ENCODE data around the gene MTFR2.

MTFR2 gene

GRCh38 chr6:136288566-136289326 is 38.6 kb upstream of the MTFR2 start:
- peak; percentile 68 for DNase-seq (ENCODE audit: low read depth)
- no peak; the same call in 1 of the 2 replicates for TF ChIP-seq MYC (IDR thresholded peaks at IDR 0.05; ENCODE audit: low read depth, low read length)
- TF ChIP-seq CTCF (IDR thresholded peaks at IDR 0.05; ENCODE audit: low read depth, low read length), result no peak
- no peak for TF ChIP-seq MAX (IDR thresholded peaks at IDR 0.05; ENCODE audit: low read depth, low read length)
- no peak for TF ChIP-seq POLR2A (IDR thresholded peaks at IDR 0.05; ENCODE audit: extremely low read depth, insufficient read length)
- peak overlapping the region; percentile 97 for H3K4me3 ChIP-seq (ENCODE audit: low read depth, low read length)

GRCh38 chr6:136284909-136285308 is 34.8 kb upstream of the MTFR2 start:
- H3K4me3 ChIP-seq (ENCODE audit: low read depth, low read length), result peak overlapping the region; percentile 53
- TF ChIP-seq MYC (IDR thresholded peaks at IDR 0.05; ENCODE audit: low read depth, low read length), result no peak
- TF ChIP-seq MAX (IDR thresholded peaks at IDR 0.05; ENCODE audit: low read depth, low read length), result no peak
- TF ChIP-seq POLR2A (IDR thresholded peaks at IDR 0.05; ENCODE audit: extremely low read depth, insufficient read length), result no peak
- TF ChIP-seq CTCF (IDR thresholded peaks at IDR 0.05; ENCODE audit: low read depth, low read length), result no peak
- peak; percentile 44 for DNase-seq (ENCODE audit: low read depth)

- DNase-seq (ENCODE audit: low read depth), result no peak
- TF ChIP-seq CTCF (IDR thresholded peaks at IDR 0.05; ENCODE audit: low read depth, low read length) (no peak), MYC (IDR thresholded peaks at IDR 0.05; ENCODE audit: low read depth, low read length) (no peak), POLR2A (IDR thresholded peaks at IDR 0.05; ENCODE audit: extremely low read depth, insufficient read length) (no peak), MAX (IDR thresholded peaks at IDR 0.05; ENCODE audit: low read depth, low read length) (no peak)
- H3K4me3 ChIP-seq (ENCODE audit: low read depth, low read length), result peak overlapping the region; percentile 2
Measured at GRCh38 chr6:136282906-136283305, 32.8 kb upstream of the MTFR2 start.

GRCh38 chr6:136280032-136280609 is 30.0 kb upstream of the MTFR2 start:
- no peak overlapping the region for H3K4me3 ChIP-seq (ENCODE audit: low read depth, low read length)
- no peak for TF ChIP-seq MYC (IDR thresholded peaks at IDR 0.05; ENCODE audit: low read depth, low read length)
- no peak for DNase-seq (ENCODE audit: low read depth)

GRCh38 chr6:136274062-136274461 is 24.0 kb upstream of the MTFR2 start:
- H3K4me3 ChIP-seq (ENCODE audit: low read depth, low read length), result no peak overlapping the region
- TF ChIP-seq CTCF (IDR thresholded peaks at IDR 0.05; ENCODE audit: low read depth, low read length), result no peak
- TF ChIP-seq MYC (IDR thresholded peaks at IDR 0.05; ENCODE audit: low read depth, low read length), result no peak
- no peak for TF ChIP-seq POLR2A (IDR thresholded peaks at IDR 0.05; ENCODE audit: extremely low read depth, insufficient read length)
- no peak for TF ChIP-seq MAX (IDR thresholded peaks at IDR 0.05; ENCODE audit: low read depth, low read length)
- DNase-seq (ENCODE audit: low read depth), result no peak

GRCh38 chr6:136265101-136265500 is 15.0 kb upstream of the MTFR2 start:
- TF ChIP-seq CTCF (IDR thresholded peaks at IDR 0.05; ENCODE audit: low read depth, low read length) (no peak), POLR2A (IDR thresholded peaks at IDR 0.05; ENCODE audit: extremely low read depth, insufficient read length) (no peak), MAX (IDR thresholded peaks at IDR 0.05; ENCODE audit: low read depth, low read length) (no peak), MYC (IDR thresholded peaks at IDR 0.05; ENCODE audit: low read depth, low read length) (no peak)
- no peak for DNase-seq (ENCODE audit: low read depth)
- no peak overlapping the region for H3K4me3 ChIP-seq (ENCODE audit: low read depth, low read length)

Measured in NB4 (cell line).